GM06990 (cell line): ENCODE data around the gene ABCA5.

Experiments used
- DNase-seq: peaks from one replicate; pipeline ENCODE4 v3.0.0-alpha.2; 2011; ENCODE audit not compliant: insufficient read length; ENCODE audit errors: extremely low read depth
- H3K27me3 ChIP-seq: replicated peaks from 2 replicates; pipeline ENCODE4 v1.6.0; 2011; ENCODE audit warnings: low read length; ENCODE audit not compliant: control insufficient read depth, insufficient read depth
- H3K36me3 ChIP-seq: 2 replicates; pipeline ENCODE4 v1.5.1; 2011; ENCODE audit warnings: low read length; ENCODE audit not compliant: control insufficient read depth, insufficient read depth
- H3K4me3 ChIP-seq: replicated peaks from 2 replicates; pipeline ENCODE4 v1.5.1; 2011; ENCODE audit warnings: low read depth, mild to moderate bottlenecking, control low read depth, low read length
- CTCF ChIP-seq: IDR thresholded peaks from 2 replicates; pipeline ENCODE4 v1.5.1; 2011; ENCODE audit warnings: low read length, control low read depth, mild to moderate bottlenecking, inconsistent platforms; ENCODE audit not compliant: insufficient read depth, poor library complexity, severe bottlenecking

Gene ABCA5

GRCh38 chr17:69246726-69247375 is 80.1 kb downstream of the ABCA5 start:
- DNase-seq: no peak
- peak; percentile 31 for TF ChIP-seq CTCF
- Histone ChIP-seq H3K27me3 (no peaks in the 10 kb centered on the region), H3K4me3 (no peak overlapping the region), H3K36me3 (no peaks in the 10 kb centered on the region)

GRCh38 chr17:69246202-69246601 is 80.7 kb downstream of the ABCA5 start:
- Histone ChIP-seq H3K4me3 (no peak overlapping the region), H3K27me3 (no peaks in the 10 kb centered on the region), H3K36me3 (no peaks in the 10 kb centered on the region)
- no peak for TF ChIP-seq CTCF
- no peak for DNase-seq

- TF ChIP-seq CTCF: no peak
- Histone ChIP-seq H3K36me3 (no peaks in the 10 kb centered on the region), H3K4me3 (no peak overlapping the region), H3K27me3 (no peaks in the 10 kb centered on the region)
- peak; percentile 25 for DNase-seq
Measured at GRCh38 chr17:69245617-69246016, 81.3 kb downstream of the ABCA5 start.

- no peaks in the 10 kb centered on the region for H3K27me3 ChIP-seq
- DNase-seq: no peak
- TF ChIP-seq CTCF: no peak
- H3K36me3 ChIP-seq: no peaks in the 10 kb centered on the region
- H3K4me3 ChIP-seq: no peak overlapping the region
Measured at GRCh38 chr17:69239611-69240600, 87.0 kb downstream of the ABCA5 start.

- Histone ChIP-seq H3K27me3 (no peaks in the 10 kb centered on the region), H3K4me3 (no peak overlapping the region), H3K36me3 (no peaks in the 10 kb centered on the region; the same call in 1 of the 2 replicates)
- no peak for DNase-seq
- TF ChIP-seq CTCF: no peak
Measured at GRCh38 chr17:69236946-69237345, 90.0 kb downstream of the ABCA5 start.
